H9 (cell line): ENCODE results near the gene CORO2B. TPM values are rescaled to one million over a fixed set of nuclear protein-coding genes. Genes with fewer than 3 reads are reported as not detected.

ENCODE experiments used
- DNase-seq: peaks from one replicate; pipeline ENCODE4 v3.0.0-alpha.2; 2017
- H2AFZ ChIP-seq: one replicate; pipeline ENCODE4 v1.6.1; 2013; ENCODE audit warnings: mild to moderate bottlenecking, low read length, control low read depth, moderate library complexity
- H2AK5ac ChIP-seq: 2 replicates; pipeline ENCODE4 v1.6.1; 2013; ENCODE audit warnings: low read length, control low read depth, mixed read lengths; ENCODE audit not compliant: insufficient read length
- H2BK120ac ChIP-seq: one replicate; pipeline ENCODE4 v1.6.1; 2013; ENCODE audit warnings: low read depth, mild to moderate bottlenecking, low read length, control low read depth, inconsistent platforms; ENCODE audit not compliant: poor library complexity, severe bottlenecking
- H2BK12ac ChIP-seq: 2 replicates; pipeline ENCODE4 v1.6.1; 2013; ENCODE audit warnings: low read length, control low read depth, mixed read lengths, low read depth; ENCODE audit not compliant: insufficient read length
- H2BK15ac ChIP-seq: 2 replicates; pipeline ENCODE4 v1.6.1; 2013; ENCODE audit warnings: low read depth, low read length, control low read depth
- H2BK20ac ChIP-seq: one replicate; pipeline ENCODE4 v1.6.1; 2013; ENCODE audit warnings: low read depth, mild to moderate bottlenecking, low read length, control low read depth, inconsistent platforms; ENCODE audit not compliant: poor library complexity, severe bottlenecking
- H2BK5ac ChIP-seq: 2 replicates; pipeline ENCODE4 v1.6.1; 2013; ENCODE audit warnings: low read length, control low read depth, mixed read lengths; ENCODE audit not compliant: insufficient read length
- H3K14ac ChIP-seq: 2 replicates; pipeline ENCODE4 v1.6.1; 2013; ENCODE audit warnings: low read length, control low read depth; ENCODE audit not compliant: insufficient read depth
- H3K18ac ChIP-seq: 2 replicates; pipeline ENCODE4 v1.6.1; 2013; ENCODE audit warnings: low read depth, mild to moderate bottlenecking, mixed read lengths, low read length, control low read depth; ENCODE audit not compliant: insufficient read length
- H3K23ac ChIP-seq: 2 replicates; pipeline ENCODE4 v1.6.1; 2013; ENCODE audit warnings: low read length, control low read depth, mixed read lengths, low read depth; ENCODE audit not compliant: insufficient read length
- H3K23me2 ChIP-seq: 2 replicates; pipeline ENCODE4 v1.6.1; 2013; ENCODE audit warnings: low read depth, mild to moderate bottlenecking, mixed read lengths, low read length, control low read depth; ENCODE audit not compliant: insufficient read length, poor library complexity, severe bottlenecking
- H3K27ac ChIP-seq: 2 replicates; pipeline ENCODE4 v1.5.1; 2013; ENCODE audit warnings: low read length, control low read depth, mixed read lengths, low read depth; ENCODE audit not compliant: insufficient read length
- H3K27me3 ChIP-seq: 2 replicates; pipeline ENCODE4 v1.6.1; 2013; ENCODE audit warnings: low read length, control low read depth, inconsistent platforms; ENCODE audit not compliant: insufficient read depth
- H3K4ac ChIP-seq: 2 replicates; pipeline ENCODE4 v1.6.1; 2013; ENCODE audit warnings: low read depth, mild to moderate bottlenecking, control low read depth, inconsistent platforms, low read length, moderate library complexity
- H3K4me1 ChIP-seq: 2 replicates; pipeline ENCODE4 v1.6.1; 2013; ENCODE audit warnings: low read length, control low read depth, inconsistent platforms; ENCODE audit not compliant: insufficient read depth
- H3K4me2 ChIP-seq: 2 replicates; pipeline ENCODE4 v1.6.1; 2013; ENCODE audit warnings: low read length, control low read depth, mixed read lengths; ENCODE audit not compliant: insufficient read length, insufficient read depth
- H3K56ac ChIP-seq: 2 replicates; pipeline ENCODE4 v1.6.1; 2013; ENCODE audit warnings: low read depth, mild to moderate bottlenecking, mixed read lengths, low read length, control low read depth; ENCODE audit not compliant: insufficient read length
- H3K79me1 ChIP-seq: 2 replicates; pipeline ENCODE4 v1.6.1; 2013; ENCODE audit warnings: low read depth, mild to moderate bottlenecking, moderate library complexity, low read length, control low read depth, inconsistent platforms; ENCODE audit not compliant: insufficient read depth, poor library complexity, severe bottlenecking
- H3K79me2 ChIP-seq: 2 replicates; pipeline ENCODE4 v1.6.1; 2013; ENCODE audit warnings: low read length, control low read depth, inconsistent platforms; ENCODE audit not compliant: insufficient read depth
- H3K9ac ChIP-seq: 2 replicates; pipeline ENCODE4 v1.6.1; 2013; ENCODE audit warnings: low read length, control low read depth, mixed read lengths; ENCODE audit not compliant: insufficient read length; ENCODE audit errors: extremely low read depth
- H3K9me3 ChIP-seq: one replicate; pipeline ENCODE4 v1.6.1; 2013; ENCODE audit warnings: low read depth, low read length, inconsistent platforms; ENCODE audit not compliant: control insufficient read depth
- H3T11ph ChIP-seq: one replicate; pipeline ENCODE4 v1.6.1; 2013; ENCODE audit warnings: mild to moderate bottlenecking, low read length, control low read depth, inconsistent platforms
- H4K20me1 ChIP-seq: one replicate; pipeline ENCODE4 v1.6.1; 2013; ENCODE audit not compliant: control insufficient read depth, insufficient read length, insufficient read depth
- H4K5ac ChIP-seq: 2 replicates; pipeline ENCODE4 v1.6.1; 2013; ENCODE audit warnings: low read depth, mild to moderate bottlenecking, mixed read lengths, low read length, control low read depth; ENCODE audit not compliant: insufficient read length
- H4K8ac ChIP-seq: replicated peaks from 2 replicates; pipeline ENCODE4 v1.6.1; 2013; ENCODE audit warnings: low read length, control low read depth, mixed read lengths, low read depth; ENCODE audit not compliant: insufficient read length
- H4K91ac ChIP-seq: 2 replicates; pipeline ENCODE4 v1.6.1; 2013; ENCODE audit warnings: low read depth, mild to moderate bottlenecking, moderate library complexity, mixed read lengths, low read length, control low read depth; ENCODE audit not compliant: insufficient read length
- H3K27ac Mint-ChIP-seq, 3 experiments: 2 replicates in 2 of 3; 3 replicates in 1 of 3; pipeline ENCODE4 v1.8.0; 2020 to 2021; ENCODE audit warnings: mixed read lengths in 3 of 3, mild to moderate bottlenecking in 1 of 3, moderate library complexity in 1 of 3
- H3K27me3 Mint-ChIP-seq: 2 replicates; pipeline ENCODE4 v1.8.0; 2021; ENCODE audit warnings: low read depth, mild to moderate bottlenecking, moderate library complexity, mixed read lengths
- H3K36me3 Mint-ChIP-seq, 3 experiments: 2 replicates in 2 of 3; 3 replicates in 1 of 3; pipeline ENCODE4 v1.8.0; 2020 to 2021; ENCODE audit warnings: low read depth in 3 of 3, mixed read lengths in 3 of 3; ENCODE audit not compliant: insufficient read depth in 1 of 3
- H3K4me1 Mint-ChIP-seq, 2 experiments: 2 replicates each; pipeline ENCODE4 v1.8.0; 2020; ENCODE audit warnings: mixed read lengths in 2 of 2
- H3K4me3 Mint-ChIP-seq, 2 experiments: 2 replicates in 1 of 2; 3 replicates in 1 of 2; pipeline ENCODE4 v1.8.0; 2020 to 2021; ENCODE audit warnings: mild to moderate bottlenecking in 2 of 2, mixed read lengths in 2 of 2, moderate library complexity in 1 of 2
- H3K9me3 Mint-ChIP-seq, 2 experiments: 2 replicates in 1 of 2; 3 replicates in 1 of 2; pipeline ENCODE4 v1.8.0; 2020; ENCODE audit warnings: mild to moderate bottlenecking in 2 of 2, mixed read lengths in 2 of 2, moderate library complexity in 1 of 2
- CTCF ChIP-seq: fragments of 200-600 bp; sonication (generic); conservative IDR thresholded peaks from 3 replicates; pipeline ENCODE4 v1.8.0; 2021; ENCODE audit warnings: antibody characterized with exemption, mild to moderate bottlenecking
- WGBS: extraction: QIAGEN DNeasy Blood & Tissue Kit; methylation state at CpG from one replicate; pipeline ENCODE4 v1.1.7; 2013; ENCODE audit warnings: missing lambda C conversion rate, low lambda C conversion rate, mixed read lengths; ENCODE audit not compliant: insufficient read length; ENCODE audit errors: extremely low coverage; 5-methylcytosine and 5-hydroxymethylcytosine counted together
- total RNA-seq: library from RNA; stranded (reverse); gene quantifications from 2 replicates; pipeline ENCODE4 v1.2.1, GENCODE V29; 2021

The CORO2B gene
- total RNA-seq, 1 experiment from 2014 or later, result 3.1 TPM

GRCh38 chr15:68667800-68668625, 89.2 kb downstream of the CORO2B start:
- Mint-ChIP-seq H3K4me1 (peaks cover 22 to 25% of the 10 kb centered on the region in 2 experiments), H3K9me3 (peaks cover 5 to 13% of the 10 kb centered on the region in 2 experiments), H3K27me3 (peaks cover 6% of the 10 kb centered on the region), H3K27ac (no peak overlapping the region), H3K36me3 (peaks cover 4 to 19% (median 5%) of the 10 kb centered on the region in 3 experiments; a peak in 5 of 7 replicates), H3K4me3 (no peak overlapping the region)
- H4K5ac ChIP-seq, result no peak overlapping the region
- no peak overlapping the region for H4K91ac ChIP-seq
- H3T11ph ChIP-seq, result no peak overlapping the region
- H2BK120ac ChIP-seq, result no peak overlapping the region
- peak; percentile 5 for DNase-seq
- H2AK5ac ChIP-seq, result no peak overlapping the region
- H3K23ac ChIP-seq, result no peak overlapping the region
- no peak overlapping the region for H2BK12ac ChIP-seq
- H2AFZ ChIP-seq, result no peak overlapping the region
- no peaks in the 10 kb centered on the region for H3K27me3 ChIP-seq
- no peak overlapping the region for H3K4ac ChIP-seq
- H2BK20ac ChIP-seq, result no peak overlapping the region
- no peak overlapping the region for H3K9ac ChIP-seq
- peaks cover 7% of the 10 kb centered on the region; the same call in 1 of the 2 replicates for H3K4me1 ChIP-seq
- H4K20me1 ChIP-seq, result no peaks in the 10 kb centered on the region
- WGBS, result no CpG with 5 or more reads among the region's 18 CpGs
- no peak overlapping the region for H4K8ac ChIP-seq
- H2BK15ac ChIP-seq, result no peak overlapping the region
- no peaks in the 10 kb centered on the region for H3K9me3 ChIP-seq
- H3K79me2 ChIP-seq, result no peaks in the 10 kb centered on the region
- H3K79me1 ChIP-seq, result no peaks in the 10 kb centered on the region
- H3K4me2 ChIP-seq, result no peak overlapping the region
- no peaks in the 10 kb centered on the region for H3K23me2 ChIP-seq
- H3K27ac ChIP-seq, result no peak overlapping the region
- no peak overlapping the region for H3K18ac ChIP-seq
- H3K56ac ChIP-seq, result no peak overlapping the region
- no peak overlapping the region for H3K14ac ChIP-seq
- TF ChIP-seq CTCF, result 0 out of 3 replicates have a peak, but pooled peaks have one; percentile 12
- no peak overlapping the region for H2BK5ac ChIP-seq
